Breast epithelium (tissue), 4 donors: ENCODE results near the gene SLC34A3. TPM values are rescaled to one million over a fixed set of nuclear protein-coding genes. Genes with fewer than 3 reads are reported as not detected.
A peak's percentile ranks its signal among the peaks of the same experiment; 100 is the strongest.

ENCODE experiments used
- DNase-seq, 2 donors: peaks; one replicate each; pipeline ENCODE4 v3.0.0-alpha.2; 2019; ENCODE audit warnings: low spot score in 2 of 2
- H3K27ac ChIP-seq, 2 donors: fragments of 200-600 bp; sonication (generic) in 1 of 2; one replicate each; pipeline ENCODE4 v1.5.1; 2016 to 2019; ENCODE audit warnings: mild to moderate bottlenecking in 1 of 2
- H3K27me3 ChIP-seq, 2 donors: fragments of 200-600 bp; sonication (generic) in 1 of 2; one replicate each; pipeline versions ENCODE4 v1.5.1 to v1.6.0; 2017 to 2019; ENCODE audit warnings: control low read depth in 1 of 2, mild to moderate bottlenecking in 1 of 2
- H3K36me3 ChIP-seq: fragments of 200-600 bp; one replicate; pipeline ENCODE4 v1.5.1; 2019
- H3K4me1 ChIP-seq, 2 donors: fragments of 200-600 bp; sonication (generic); one replicate each; pipeline ENCODE4 v1.5.1; 2016 to 2019; ENCODE audit warnings: control low read depth in 1 of 2
- H3K4me3 ChIP-seq, 3 donors: fragments of 200-600 bp; sonication (generic); 1 replicate in 2 of 3; 2 replicates in 1 of 3; pipeline ENCODE4 v1.5.1; 2016 to 2019; ENCODE audit warnings: mild to moderate bottlenecking in 3 of 3, moderate library complexity in 2 of 3
- H3K9me3 ChIP-seq, 2 donors: fragments of 200-600 bp; sonication (generic) in 1 of 2; one replicate each; pipeline ENCODE4 v1.5.1; 2016 to 2019; ENCODE audit warnings: control low read depth in 1 of 2
- POLR2A ChIP-seq: fragments of 450-650 bp; IDR thresholded peaks from one replicate; pipeline ENCODE4 v1.6.1; 2016; ENCODE audit warnings: antibody characterized with exemption, mild to moderate bottlenecking, moderate library complexity
- POLR2AphosphoS5 ChIP-seq, 3 donors: sonication (generic); formaldehyde crosslinking; IDR thresholded peaks; one replicate each; pipeline ENCODE4 v1.6.1; 2017; ENCODE audit warnings: antibody characterized with exemption in 3 of 3
- intact Hi-C: fragments of 100-400 bp; cut with DNase I; formaldehyde crosslinking; loops from one replicate; pipeline ENCODE4 v1.15.1; 2023; ENCODE audit warnings: low total_unique reads
- total RNA-seq, 3 donors: library from RNA; depleted of rRNA; stranded (reverse); fragments of >200 nt; gene quantifications; one replicate each; pipeline ENCODE4 v1.1.0, GENCODE V29; 2016
- TF ChIP-seq, protein P1 (sequence below), 3 donors: fragments of 450-650 bp; IDR thresholded peaks; one replicate each; pipeline ENCODE4 v1.5.1; 2016 to 2017; ENCODE audit warnings: antibody characterized with exemption in 3 of 3, mild to moderate bottlenecking in 3 of 3, moderate library complexity in 3 of 3

The SLC34A3 gene
- total RNA-seq, 3 donors from 2014 or later: not detected

GRCh38 chr9:137205126-137206069 is 25.3 kb upstream of the SLC34A3 start, which contains the start of the genes NDOR1 and TMEM203:
NDOR1 (plus strand) TSS chr9:137205700; CDS start chr9:137205778, 78 bp downstream.
TMEM203 (minus strand) TSS chr9:137205648; CDS start chr9:137205414, 234 bp downstream.
- Histone ChIP-seq H3K36me3 (no peaks in the 10 kb centered on the region), H3K27ac (peak within 1 kb of the TSS; percentile 89 to 92), H3K4me3 (peak within 1 kb of the TSS; percentile 95 to 98 (median 98)), H3K9me3 (no peaks in the 10 kb centered on the region), H3K27me3 (no peaks in the 10 kb centered on the region), H3K4me1 (peaks cover 13 to 29% of the 10 kb centered on the region in 2 donors)
- peak; percentile 79 to 93 for DNase-seq
- peak; percentile 84 to 95 (median 94) for TF ChIP-seq POLR2AphosphoS5 (IDR thresholded peaks at IDR 0.05)
- peak; percentile 65 for TF ChIP-seq POLR2A
- TF ChIP-seq, protein P1, sequence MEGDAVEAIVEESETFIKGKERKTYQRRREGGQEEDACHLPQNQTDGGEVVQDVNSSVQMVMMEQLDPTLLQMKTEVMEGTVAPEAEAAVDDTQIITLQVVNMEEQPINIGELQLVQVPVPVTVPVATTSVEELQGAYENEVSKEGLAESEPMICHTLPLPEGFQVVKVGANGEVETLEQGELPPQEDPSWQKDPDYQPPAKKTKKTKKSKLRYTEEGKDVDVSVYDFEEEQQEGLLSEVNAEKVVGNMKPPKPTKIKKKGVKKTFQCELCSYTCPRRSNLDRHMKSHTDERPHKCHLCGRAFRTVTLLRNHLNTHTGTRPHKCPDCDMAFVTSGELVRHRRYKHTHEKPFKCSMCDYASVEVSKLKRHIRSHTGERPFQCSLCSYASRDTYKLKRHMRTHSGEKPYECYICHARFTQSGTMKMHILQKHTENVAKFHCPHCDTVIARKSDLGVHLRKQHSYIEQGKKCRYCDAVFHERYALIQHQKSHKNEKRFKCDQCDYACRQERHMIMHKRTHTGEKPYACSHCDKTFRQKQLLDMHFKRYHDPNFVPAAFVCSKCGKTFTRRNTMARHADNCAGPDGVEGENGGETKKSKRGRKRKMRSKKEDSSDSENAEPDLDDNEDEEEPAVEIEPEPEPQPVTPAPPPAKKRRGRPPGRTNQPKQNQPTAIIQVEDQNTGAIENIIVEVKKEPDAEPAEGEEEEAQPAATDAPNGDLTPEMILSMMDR (IDR thresholded peaks at IDR 0.05): no peak
- intact Hi-C loops: loop anchor here (5.0 kb wide), 1 partner anchor 708 kb away; no protein-coding TSS in a partner anchor

- no peak for DNase-seq
- H3K4me1 ChIP-seq: peaks cover 13 to 29% of the 10 kb centered on the region in 2 donors
- peak overlapping the region in 2 of 3 donors; percentile 95 to 98 for H3K4me3 ChIP-seq
- H3K27me3 ChIP-seq: no peaks in the 10 kb centered on the region
- H3K9me3 ChIP-seq: no peaks in the 10 kb centered on the region
- TF ChIP-seq, protein P1 (IDR thresholded peaks at IDR 0.05): no peak
- TF ChIP-seq POLR2AphosphoS5 (IDR thresholded peaks at IDR 0.05): no peak
- intact Hi-C loops: loop anchor here (5.0 kb wide), 1 partner anchor 709 kb away; no protein-coding TSS in a partner anchor
- H3K27ac ChIP-seq: no peak overlapping the region
- no peaks in the 10 kb centered on the region for H3K36me3 ChIP-seq
These were observed 24.1 kb upstream of the SLC34A3 start for GRCh38 chr9:137206602-137207001.

- no peaks in the 10 kb centered on the region for H3K36me3 ChIP-seq
- no peak overlapping the region for H3K27ac ChIP-seq
- H3K4me3 ChIP-seq: no peak overlapping the region
- no peaks in the 10 kb centered on the region for H3K9me3 ChIP-seq
- peaks cover 1 to 6% of the 10 kb centered on the region in 2 donors for H3K4me1 ChIP-seq
- TF ChIP-seq POLR2A: no peak
- TF ChIP-seq POLR2AphosphoS5 (IDR thresholded peaks at IDR 0.05): no peak
- TF ChIP-seq, protein P1 (IDR thresholded peaks at IDR 0.05): no peak
- no peak for DNase-seq
- H3K27me3 ChIP-seq: no peaks in the 10 kb centered on the region
- intact Hi-C loops: no loop called here
These were observed 19.2 kb upstream of the SLC34A3 start for GRCh38 chr9:137211532-137211931.

GRCh38 chr9:137212520-137212919 is 18.2 kb upstream of the SLC34A3 start:
- Histone ChIP-seq H3K4me3 (peak overlapping the region in 2 of 3 donors; percentile 19 to 48), H3K4me1 (peaks cover 0 to 8% of the 10 kb centered on the region in 2 donors), H3K9me3 (no peaks in the 10 kb centered on the region), H3K27me3 (no peaks in the 10 kb centered on the region), H3K27ac (no peak overlapping the region), H3K36me3 (no peaks in the 10 kb centered on the region)
- intact Hi-C loops: no loop called here
- no peak for DNase-seq
- no peak for TF ChIP-seq POLR2AphosphoS5 (IDR thresholded peaks at IDR 0.05)
- TF ChIP-seq, protein P1 (IDR thresholded peaks at IDR 0.05): no peak
- no peak for TF ChIP-seq POLR2A
